ENCODE measurements around the gene TCF7L1.

TCF7L1 gene

GRCh38 chr2:85257359-85257969 is 124.3 kb downstream of the TCF7L1 start:
- DNase-seq, result no peak

- DNase-seq, result no peak
Measured at GRCh38 chr2:85257970-85258605, 124.9 kb downstream of the TCF7L1 start.

GRCh38 chr2:85259101-85259590 is 126.0 kb downstream of the TCF7L1 start:
- DNase-seq, result no peak

DNA sequence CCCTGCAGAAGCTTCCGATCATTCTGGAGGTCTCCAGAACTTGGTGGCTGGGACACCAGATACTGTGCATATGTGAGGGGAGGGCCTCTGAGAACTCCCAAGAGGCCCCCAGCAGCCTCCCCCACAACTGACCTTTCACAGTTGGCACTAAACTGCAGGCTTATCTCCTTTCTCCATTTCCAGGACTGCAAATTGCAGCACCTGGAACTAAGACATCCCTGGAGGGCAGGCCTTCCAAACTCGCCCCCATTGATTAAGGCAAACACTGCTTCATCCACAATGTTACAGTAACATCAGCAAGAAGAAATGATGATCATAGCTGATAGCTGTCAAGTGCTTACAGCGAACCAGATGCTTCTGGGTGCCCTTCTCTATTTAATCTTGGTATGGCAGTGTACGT is 126.7 kb downstream of the TCF7L1 start:
- no peak for DNase-seq

DNA sequence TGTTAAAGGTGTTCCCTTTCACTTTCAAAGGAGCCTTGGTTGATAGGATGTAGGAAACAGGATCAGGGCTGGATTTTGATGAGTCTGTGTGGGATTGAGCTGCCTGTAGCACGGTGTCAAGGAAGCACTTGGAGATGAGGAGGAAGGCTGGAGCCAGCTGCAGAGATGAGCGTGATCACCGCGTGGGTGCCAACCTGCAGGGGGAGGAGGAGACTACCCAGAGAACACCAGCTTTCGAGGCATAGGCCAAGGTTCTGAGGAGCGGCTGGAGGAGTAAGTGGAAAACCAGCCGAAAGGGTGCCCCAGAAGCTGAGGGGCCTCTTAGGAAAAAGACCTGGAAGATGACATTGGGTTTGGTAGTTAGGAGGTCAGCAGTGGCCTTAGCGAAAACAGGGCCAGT is 130.4 kb downstream of the TCF7L1 start:
- DNase-seq, result no peak

GRCh38 chr2:85264471-85264870 is 131.3 kb downstream of the TCF7L1 start:
- DNase-seq, result no peak

- no peak for DNase-seq
Measured at GRCh38 chr2:85265304-85265703, 132.1 kb downstream of the TCF7L1 start.

DNA sequence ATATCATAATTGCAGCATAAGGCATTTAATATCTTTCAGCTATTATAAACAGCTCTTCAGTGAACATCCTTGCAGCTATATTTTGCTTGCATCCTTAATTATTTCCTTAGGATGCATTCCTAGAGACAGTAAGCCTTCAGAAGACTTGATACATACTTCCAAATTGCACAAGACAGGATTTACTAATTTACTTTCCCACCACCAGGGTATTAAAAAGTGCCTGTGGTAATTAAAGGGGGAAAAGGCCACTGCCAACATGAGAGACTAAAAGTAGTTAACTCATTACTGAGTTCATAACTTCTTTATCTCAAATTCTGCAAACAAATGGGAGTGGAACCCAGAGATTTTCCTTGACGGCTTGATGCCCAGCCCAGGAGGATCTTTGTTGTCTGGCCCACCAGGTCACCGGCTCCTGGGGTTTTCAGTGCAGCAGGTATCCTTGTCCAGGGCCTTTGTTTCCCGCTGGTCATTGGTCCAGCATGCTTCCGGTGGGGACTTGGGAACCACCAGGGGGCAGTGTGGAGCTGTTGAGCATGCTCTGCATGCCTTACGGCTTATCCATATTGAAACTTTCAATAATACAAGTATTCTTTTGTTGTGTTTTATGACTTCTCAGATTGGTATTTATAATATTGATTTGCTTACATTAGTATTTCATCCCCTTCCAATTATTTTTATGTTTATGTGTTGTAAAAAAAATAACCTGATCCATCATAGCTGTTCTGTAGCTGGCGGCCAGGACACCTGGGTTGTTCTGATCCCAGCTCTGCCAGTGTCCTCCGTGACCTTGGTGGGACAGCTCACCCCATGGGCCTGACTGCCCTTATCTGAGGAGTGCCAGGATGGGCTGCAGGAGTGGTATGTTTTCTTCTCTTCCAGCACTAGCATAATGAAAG is 133.2 kb downstream of the TCF7L1 start:
- peak; percentile 39 for DNase-seq

GRCh38 chr2:85269959-85270358 is 136.8 kb downstream of the TCF7L1 start:
- no peak for DNase-seq

GRCh38 chr2:85272357-85272756 is 139.2 kb downstream of the TCF7L1 start:
- DNase-seq, result no peak

GRCh38 chr2:85273738-85274731 is 140.8 kb downstream of the TCF7L1 start:
- no peak for DNase-seq

GRCh38 chr2:85275984-85276540 is 142.9 kb downstream of the TCF7L1 start:
- DNase-seq, result no peak

DNA sequence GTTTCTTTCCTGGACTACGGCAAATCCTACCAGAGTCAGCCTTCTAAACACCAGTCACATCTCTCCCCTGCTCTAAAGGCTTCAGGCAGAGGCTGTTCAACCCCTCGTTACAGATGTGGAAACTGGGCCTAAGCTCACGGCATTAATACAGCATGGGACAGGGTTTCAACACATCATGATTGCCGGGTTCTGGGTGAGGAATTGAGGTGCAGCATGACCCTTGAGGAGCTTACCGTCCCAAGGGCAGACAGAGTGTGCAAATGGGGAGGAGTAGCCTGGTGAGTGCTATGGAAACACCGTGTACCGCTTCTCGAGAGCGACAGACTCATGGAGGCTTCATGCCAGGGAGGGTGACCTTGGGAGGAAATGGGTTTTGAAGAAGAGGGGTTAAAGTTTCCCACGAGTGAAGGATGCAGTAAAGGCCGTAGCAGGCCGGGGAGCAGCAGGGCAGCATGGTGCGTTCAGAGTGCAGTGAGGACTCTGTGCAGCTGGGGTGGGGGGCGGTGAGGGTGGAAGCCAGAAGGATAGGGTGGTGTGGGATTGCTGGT is 143.5 kb downstream of the TCF7L1 start:
- DNase-seq, result no peak

- no peak for DNase-seq
Measured at GRCh38 chr2:85277416-85278158, 144.4 kb downstream of the TCF7L1 start.

DNA sequence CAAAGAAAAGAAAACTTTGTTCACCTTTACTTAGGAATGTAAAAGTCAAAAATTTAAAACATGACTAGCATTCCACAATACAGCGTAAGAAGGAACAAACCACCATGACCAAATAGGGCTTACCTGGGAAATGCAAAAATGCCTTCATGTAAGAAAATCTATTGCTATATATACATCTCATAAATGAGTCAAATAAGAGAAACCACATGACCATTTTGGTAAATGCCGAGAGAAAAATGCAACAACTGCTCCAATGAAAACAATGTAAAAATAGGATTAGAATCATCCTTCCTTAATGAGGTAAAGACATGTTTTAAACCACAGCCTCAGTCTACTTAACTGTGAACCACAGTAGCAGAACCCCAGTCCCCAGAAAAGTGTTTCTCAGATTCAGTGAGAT is 145.2 kb downstream of the TCF7L1 start:
- no peak for DNase-seq

DNA sequence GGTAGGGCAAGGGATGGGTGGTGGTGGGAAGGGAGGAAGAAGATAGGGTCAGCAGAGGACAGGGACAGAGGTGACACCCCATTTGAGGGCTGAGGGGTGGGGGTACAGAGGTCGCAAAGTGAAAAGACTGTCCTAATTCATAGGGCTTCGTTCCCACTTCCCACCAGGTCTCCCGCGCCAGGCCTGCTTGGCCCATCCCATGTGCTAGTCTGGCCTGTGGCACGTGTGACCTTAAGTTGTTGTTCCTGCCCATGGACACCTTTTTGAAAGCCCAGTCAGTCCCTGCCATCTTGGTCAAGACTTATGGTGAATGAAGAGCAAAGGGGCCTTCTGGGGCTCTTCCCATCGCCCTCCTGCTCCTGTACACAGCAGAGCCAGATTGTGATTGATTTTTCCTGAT is 148.4 kb downstream of the TCF7L1 start:
- DNase-seq, result no peak

GRCh38 chr2:85282914-85283313 is 149.7 kb downstream of the TCF7L1 start:
- no peak for DNase-seq

GRCh38 chr2:85283641-85284040 is 150.4 kb downstream of the TCF7L1 start:
- no peak for DNase-seq

DNA sequence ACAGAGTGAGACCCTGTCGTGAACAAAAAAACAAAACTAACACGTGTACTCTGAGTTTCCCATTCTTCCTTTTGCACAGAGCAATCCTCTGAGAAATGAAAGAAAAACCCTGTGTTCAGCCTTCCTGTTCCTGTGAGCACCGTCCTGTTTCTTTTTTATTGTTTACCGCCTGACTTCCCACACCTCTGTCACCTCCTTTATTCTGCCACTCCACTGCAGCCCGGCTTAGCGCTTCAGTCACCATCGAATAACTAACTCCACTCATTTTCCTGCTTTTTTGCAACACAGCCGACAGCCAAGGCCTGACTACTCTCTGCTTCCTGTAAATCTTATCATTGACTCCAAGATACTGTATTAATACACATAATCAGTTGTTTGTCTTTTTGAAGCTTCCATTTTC is 153.7 kb downstream of the TCF7L1 start:
- DNase-seq, result no peak

GRCh38 chr2:85287721-85288120 is 154.5 kb downstream of the TCF7L1 start:
- no peak for DNase-seq

- no peak for DNase-seq
Measured at GRCh38 chr2:85288244-85288725, 155.1 kb downstream of the TCF7L1 start.
